GM12878 (cell line): ENCODE results near the gene NPTX1. TPM values are rescaled to one million over a fixed set of nuclear protein-coding genes. Genes with fewer than 3 reads are reported as not detected.

Experiments
- ATAC-seq: fragments of 200-7000 bp; cut with Tn5 transposase; 3 replicates; pipeline ENCODE4 v1.9.1; 2020; ENCODE audit warnings: mild to moderate bottlenecking, moderate library complexity
- BruUV-seq: library from RNA; stranded (reverse); fragments of 400-500 nt; replicated peaks from 2 replicates; lab custom pipeline; 2021; lab: Mats Ljungman, UMichigan
- CTCF ChIA-PET: fragments of 300-600 bp; sonication (Branson Sonifier 250); formaldehyde crosslinking; extraction: SDS; loops from one replicate; lab custom pipeline; 2021; ENCODE audit warnings: inconsistent platforms; lab: Yijun Ruan, JAX
- POLR2A ChIA-PET: fragments of 350-600 bp; formaldehyde crosslinking; extraction: SDS; loops from one replicate; lab custom pipeline; 2021; ENCODE audit warnings: inconsistent platforms; lab: Charles Lee
- RAD21 ChIA-PET: fragments of 300-600 bp; sonication (Branson Sonifier 250); formaldehyde crosslinking; loops from one replicate; lab custom pipeline; 2023; ENCODE audit warnings: antibody characterized with exemption; ENCODE audit not compliant: unreplicated experiment; lab: Charles Lee
- SMC1A ChIA-PET: fragments of 300-600 bp; sonication (Branson Sonifier 250); formaldehyde crosslinking; loops from one replicate; lab custom pipeline; 2023; ENCODE audit not compliant: unreplicated experiment, uncharacterized antibody; lab: Charles Lee
- DNase-seq: peaks from one replicate; pipeline ENCODE4 v3.0.0-alpha.2; 2011; ENCODE audit warnings: low read depth, low spot score
- FAIRE-seq: peaks from 3 replicates; lab custom pipeline; 2011; peaks lifted over from hg19 to GRCh38; lab: Jason Lieb, UNC
- H2AFZ ChIP-seq: 2 replicates; pipeline ENCODE4 v1.6.0; 2011; ENCODE audit warnings: low read depth, low read length, control low read depth; ENCODE audit not compliant: control insufficient read depth
- H3K27ac ChIP-seq: 2 replicates; pipeline ENCODE4 v1.5.1; 2011; ENCODE audit warnings: control low read depth; ENCODE audit not compliant: control insufficient read depth, insufficient read depth
- H3K27me3 ChIP-seq, 2 experiments: replicated peaks in 1 of 2; 2 replicates each; pipeline versions ENCODE4 v1.6.0 to v1.6.1; 2011; ENCODE audit warnings: low read length in 1 of 2; ENCODE audit not compliant: control insufficient read depth in 2 of 2, insufficient read depth in 2 of 2
- H3K36me3 ChIP-seq, 2 experiments: 2 replicates each; pipeline ENCODE4 v1.5.1; 2011; ENCODE audit warnings: low read length in 1 of 2; ENCODE audit not compliant: control insufficient read depth in 2 of 2, insufficient read depth in 2 of 2
- H3K4me1 ChIP-seq: 2 replicates; pipeline ENCODE4 v1.6.1; 2011; ENCODE audit warnings: mild to moderate bottlenecking, low read length, moderate library complexity, mixed read lengths; ENCODE audit not compliant: control insufficient read depth, insufficient read depth
- H3K4me2 ChIP-seq: 2 replicates; pipeline ENCODE4 v1.6.0; 2011; ENCODE audit warnings: control low read depth; ENCODE audit not compliant: control insufficient read depth, insufficient read depth
- H3K4me3 ChIP-seq: fragments of 200-600 bp; sonication (generic); 2 replicates; pipeline ENCODE4 v1.5.1; 2016
- H3K79me2 ChIP-seq: 2 replicates; pipeline ENCODE4 v1.6.0; 2011; ENCODE audit warnings: low read length; ENCODE audit not compliant: control insufficient read depth, insufficient read depth
- H3K9ac ChIP-seq: 2 replicates; pipeline ENCODE4 v1.8.0; 2011; ENCODE audit warnings: low read length, control low read depth, mixed read lengths; ENCODE audit not compliant: control insufficient read depth, insufficient read depth
- H3K9me3 ChIP-seq: replicated peaks from 3 replicates; pipeline ENCODE4 v1.5.1; 2011; ENCODE audit warnings: mild to moderate bottlenecking, low read length; ENCODE audit not compliant: control insufficient read depth, insufficient read depth
- H4K20me1 ChIP-seq: 2 replicates; pipeline ENCODE4 v1.6.0; 2011; ENCODE audit not compliant: control insufficient read depth, insufficient read depth
- BACH1 ChIP-seq: fragments of 450-650 bp; IDR thresholded peaks from 2 replicates; pipeline ENCODE4 v1.6.1; 2017; ENCODE audit warnings: mild to moderate bottlenecking, borderline replicate concordance
- BCL3 ChIP-seq: IDR thresholded peaks from 2 replicates; pipeline ENCODE4 v1.6.1; 2011; ENCODE audit warnings: borderline replicate concordance, low read depth, mild to moderate bottlenecking, moderate library complexity, low read length; ENCODE audit not compliant: insufficient read depth, poor library complexity, severe bottlenecking
- CUX1 ChIP-seq: IDR thresholded peaks from 2 replicates; pipeline ENCODE4 v1.6.1; 2012; ENCODE audit warnings: improper control_type of control experiment, low read depth, low read length; ENCODE audit not compliant: insufficient replicate concordance
- E2F8 ChIP-seq: fragments of 450-650 bp; IDR thresholded peaks from 2 replicates; pipeline ENCODE4 v1.6.1; 2018; ENCODE audit warnings: mild to moderate bottlenecking, low read depth, moderate library complexity; ENCODE audit not compliant: partially characterized antibody
- NR2F1 ChIP-seq: fragments of 450-650 bp; conservative IDR thresholded peaks from 2 replicates; pipeline ENCODE4 v1.6.1; 2017; ENCODE audit warnings: mild to moderate bottlenecking
- POLR2A ChIP-seq: IDR thresholded peaks from 2 replicates; pipeline ENCODE4 v1.6.1; 2011; ENCODE audit warnings: low read depth, mild to moderate bottlenecking, low read length
- RFX5 ChIP-seq: IDR thresholded peaks from 2 replicates; pipeline ENCODE4 v1.6.1; 2011; ENCODE audit warnings: low read depth, low read length, improper control_type of control experiment
- SRF ChIP-seq, 2 experiments: IDR thresholded peaks; 2 replicates each; pipeline ENCODE4 v1.6.1; 2011; ENCODE audit warnings: low read depth in 2 of 2, low read length in 2 of 2, mild to moderate bottlenecking in 1 of 2, moderate library complexity in 1 of 2
- STAT1 ChIP-seq: fragments of 450-650 bp; conservative IDR thresholded peaks from 2 replicates; pipeline ENCODE4 v1.6.1; 2014; ENCODE audit warnings: antibody characterized with exemption, mild to moderate bottlenecking
- ZNF384 ChIP-seq: IDR thresholded peaks from 2 replicates; pipeline ENCODE4 v1.6.1; 2012; ENCODE audit warnings: low read depth, mild to moderate bottlenecking, low read length, improper control_type of control experiment, borderline replicate concordance
- ZSCAN29 ChIP-seq: fragments of 450-650 bp; IDR thresholded peaks from 2 replicates; pipeline ENCODE4 v1.6.1; 2017; ENCODE audit warnings: mild to moderate bottlenecking, moderate library complexity
- WGBS: methylation state at CpG from one replicate; pipeline ENCODE4 v1.1.6; 2016; ENCODE audit warnings: low lambda C conversion rate; ENCODE audit not compliant: insufficient replicate concordance, insufficient coverage; ENCODE audit errors: missing lambda C conversion rate; 5-methylcytosine and 5-hydroxymethylcytosine counted together
- in situ Hi-C: fragments of 300-500 bp; cut with MboI; formaldehyde crosslinking; loops from 9 replicates; pipeline ENCODE4 v1.14.3; 2018; ENCODE audit warnings: mixed read lengths
- intact Hi-C: fragments of 100-400 bp; cut with micrococcal nuclease; formaldehyde crosslinking; loops from one replicate; pipeline ENCODE4 v1.14.2; 2022; ENCODE audit not compliant: unreplicated experiment
- polyA plus RNA-seq, 11 experiments: library from polyadenylated mRNA; depleted of rRNA in 4 of 11; unstranded in 6 of 11; stranded (reverse) in 5 of 11; fragments of >200 nt; fragmentation: Nextera tagmentation in 4 of 11; fragmentation: Illumina TruSeq in 1 of 11; extraction: Ambion mirVana in 4 of 11; extraction: Trizol in 1 of 11; gene quantifications; 1 replicate in 1 of 11; 2 replicates in 10 of 11; pipeline versions ENCODE4 v1.2.1 to v1.2.3, GENCODE V29; 2011 to 2016; ENCODE audit warnings: inconsistent platforms in 2 of 11, missing spikeins in 2 of 11, low read depth in 1 of 11
- total RNA-seq, 4 experiments: library from RNA; depleted of rRNA in 3 of 4; stranded (reverse); fragments of >200 nt in 3 of 4; fragmentation: Illumina TruSeq in 1 of 4; extraction: Trizol in 1 of 4; gene quantifications; 2 replicates each; pipeline versions ENCODE4 v1.2.1 to v1.2.3, GENCODE V29; 2013 to 2021

NPTX1 gene
- total and polyA plus RNA-seq, 10 of the 15 experiments (the other 5 are each of a cell fraction or from before 2014, with no cell fraction given) = not detected

GRCh38 chr17:80463784-80464400, 12.5 kb downstream of the NPTX1 start (continued):
- TF ChIP-seq BCL3 (no peak), SRF (IDR thresholded peaks at IDR 0.05; ENCODE audit: low read depth in 2 of 2, low read length in 2 of 2) (no peak), STAT1 (no peak)

GRCh38 chr17:80461528-80462160, 14.8 kb downstream of the NPTX1 start:
- ChIA-PET CTCF (no interaction called here), SMC1A (no interaction called here), RAD21 (no interaction called here), POLR2A (no interaction called here)
- H2AFZ ChIP-seq = no peak overlapping the region
- H3K27me3 ChIP-seq = peaks cover 7 to 8% of the 10 kb centered on the region in 2 experiments
- H3K4me3 ChIP-seq = no peak overlapping the region
- no peaks in the 10 kb centered on the region for H3K79me2 ChIP-seq
- in situ Hi-C loops (no loop called here), intact Hi-C loops (no loop called here)
- no peaks in the 10 kb centered on the region for H3K4me1 ChIP-seq
- no TSS peak for BruUV-seq
- FAIRE-seq (no peak), ATAC-seq (no peak), DNase-seq (no peak)
- no peaks in the 10 kb centered on the region for H4K20me1 ChIP-seq
- H3K4me2 ChIP-seq = no peak overlapping the region
- 45% methylated on average over 19 of the region's 20 CpGs for WGBS
- no peak overlapping the region for H3K9ac ChIP-seq
- no peaks in the 10 kb centered on the region for H3K36me3 ChIP-seq
- no peaks in the 10 kb centered on the region for H3K9me3 ChIP-seq
- no peak overlapping the region for H3K27ac ChIP-seq
- no peak for TF ChIP-seq ZNF384
- TF ChIP-seq ZSCAN29 = no peak
- no peak for TF ChIP-seq E2F8
- TF ChIP-seq POLR2A = no peak
- TF ChIP-seq CUX1 = no peak
- no peak for TF ChIP-seq RFX5
- no peak for TF ChIP-seq BACH1
- TF ChIP-seq NR2F1 = no peak
